Activated CD8-positive, alpha-beta T cell treated with anti-CD3 and anti-CD28 coated beads for 36 hours (primary cell): ENCODE measurements around the gene SSTR3. TPM values are rescaled to one million over a fixed set of nuclear protein-coding genes. Genes with fewer than 3 reads are reported as not detected.
"Not testable (repeated sequence)": the region's sequence is repeated elsewhere in the genome, so short reads cannot be mapped to it uniquely, and the experiment has no call there.

Experiments
- ATAC-seq: fragments of 200-7000 bp; cut with Tn5 transposase; one replicate; pipeline ENCODE4 v1.10.0; 2021; ENCODE audit warnings: mild to moderate bottlenecking, moderate library complexity
- CTCF ChIA-PET: fragments of 350-600 bp; sonication (Branson Sonifier 250); formaldehyde crosslinking; loops from one replicate; lab custom pipeline; 2021; ENCODE audit warnings: antibody characterized with exemption; lab: Charles Lee
- POLR2A ChIA-PET: fragments of 350-600 bp; sonication (Branson Sonifier 250); formaldehyde crosslinking; loops from one replicate; lab custom pipeline; 2021; ENCODE audit warnings: antibody characterized with exemption; lab: Charles Lee
- DNase-seq: peaks from one replicate; pipeline ENCODE4 v3.0.0-alpha.2; 2020
- H3K27ac Mint-ChIP-seq: one replicate; pipeline ENCODE4 v1.8.0; 2021; ENCODE audit warnings: mild to moderate bottlenecking, mixed read lengths
- H3K27me3 Mint-ChIP-seq: one replicate; pipeline ENCODE4 v1.8.0; 2021; ENCODE audit warnings: mixed read lengths
- H3K36me3 Mint-ChIP-seq: one replicate; pipeline ENCODE4 v1.8.0; 2021; ENCODE audit warnings: low read depth, mixed read lengths
- H3K4me1 Mint-ChIP-seq: one replicate; pipeline ENCODE4 v1.8.0; 2021; ENCODE audit warnings: low read depth, mixed read lengths
- H3K4me3 Mint-ChIP-seq: one replicate; pipeline ENCODE4 v1.8.0; 2021; ENCODE audit warnings: mild to moderate bottlenecking, moderate library complexity, mixed read lengths
- H3K9me3 Mint-ChIP-seq: one replicate; pipeline ENCODE4 v1.8.0; 2021; ENCODE audit warnings: mixed read lengths
- intact Hi-C: fragments of 100-400 bp; cut with micrococcal nuclease; formaldehyde crosslinking; loops from one replicate; pipeline ENCODE4 v1.10.0; 2022
- total RNA-seq, 2 experiments: library from RNA; stranded (reverse); gene quantifications; one replicate each; pipeline ENCODE4 v1.2.3, GENCODE V29; 2021
- TF ChIP-seq, protein P1 (sequence below): fragments of 200-600 bp; IDR thresholded peaks from one replicate; pipeline ENCODE4 v1.8.0; 2022; ENCODE audit warnings: antibody characterized with exemption, mild to moderate bottlenecking

The SSTR3 gene
- total RNA-seq, 2 experiments from 2014 or later, result 7.9 to 8.5 TPM

DNA sequence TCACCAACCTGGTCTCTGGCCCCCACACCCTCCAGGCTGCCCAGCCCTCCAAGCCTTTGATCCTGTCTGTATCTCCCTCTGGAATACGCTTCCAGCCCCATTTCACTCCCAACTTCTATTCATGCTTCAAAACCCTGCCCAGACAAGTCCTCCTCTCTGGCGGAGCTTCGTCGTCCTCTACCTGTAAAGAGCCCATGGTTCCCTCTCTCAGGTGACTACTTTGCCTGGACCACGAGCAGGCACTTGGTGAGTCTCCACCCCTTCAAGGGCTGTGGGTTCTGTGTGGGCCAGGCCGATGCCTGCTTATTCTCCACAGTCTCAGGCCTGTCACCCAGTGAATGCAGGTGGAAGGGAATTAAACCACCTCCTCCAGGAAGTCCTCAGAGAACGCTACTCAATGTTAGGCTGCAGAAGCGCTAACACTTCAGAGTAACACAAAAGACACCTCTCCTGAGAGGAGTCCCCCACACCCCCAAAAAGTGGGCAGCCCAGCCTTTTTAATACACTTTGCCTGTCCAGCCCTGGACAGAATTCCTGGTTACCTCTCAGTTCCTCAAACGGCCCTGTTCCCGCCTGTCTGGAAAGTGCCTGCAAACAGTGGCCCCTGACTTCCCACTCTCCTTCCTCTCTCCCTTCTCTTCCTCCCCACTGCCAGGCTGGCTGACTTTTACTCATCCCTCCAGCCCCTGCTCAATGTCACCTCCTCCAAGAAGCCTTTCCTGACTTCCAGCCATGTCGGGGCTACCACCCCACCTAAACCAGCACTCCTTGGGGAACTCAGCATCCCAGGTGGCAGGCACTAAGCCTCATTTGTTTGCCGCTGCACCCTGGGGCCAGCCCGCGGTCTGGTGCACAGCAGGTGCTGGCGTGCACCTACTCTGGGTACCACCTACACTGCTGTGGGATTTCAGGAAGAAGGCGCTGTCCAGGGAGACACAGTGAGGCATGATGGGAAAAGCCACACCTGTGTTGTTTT lies 22.7 kb upstream of the SSTR3 start:
- ATAC-seq, result no peak
- Mint-ChIP-seq H3K36me3 (peaks cover 98% of the 10 kb centered on the region), H3K4me3 (peak overlapping the region; percentile 98), H3K9me3 (no peaks in the 10 kb centered on the region), H3K27me3 (no peaks in the 10 kb centered on the region), H3K4me1 (peaks cover 94% of the 10 kb centered on the region), H3K27ac (peak overlapping the region; percentile 97)
- ChIA-PET POLR2A (interaction anchor here (1.3 to 7.6 kb wide), 3 partner anchors 6 to 16 kb away, joined by 7 to 209 read pairs (median 12); partner anchors contain the start of gene RAC2), CTCF (interaction anchor here (1.2 kb wide), 1 partner anchor 25 kb away, joined by 5 read pairs; no protein-coding TSS in a partner anchor)
- TF ChIP-seq, protein P1, sequence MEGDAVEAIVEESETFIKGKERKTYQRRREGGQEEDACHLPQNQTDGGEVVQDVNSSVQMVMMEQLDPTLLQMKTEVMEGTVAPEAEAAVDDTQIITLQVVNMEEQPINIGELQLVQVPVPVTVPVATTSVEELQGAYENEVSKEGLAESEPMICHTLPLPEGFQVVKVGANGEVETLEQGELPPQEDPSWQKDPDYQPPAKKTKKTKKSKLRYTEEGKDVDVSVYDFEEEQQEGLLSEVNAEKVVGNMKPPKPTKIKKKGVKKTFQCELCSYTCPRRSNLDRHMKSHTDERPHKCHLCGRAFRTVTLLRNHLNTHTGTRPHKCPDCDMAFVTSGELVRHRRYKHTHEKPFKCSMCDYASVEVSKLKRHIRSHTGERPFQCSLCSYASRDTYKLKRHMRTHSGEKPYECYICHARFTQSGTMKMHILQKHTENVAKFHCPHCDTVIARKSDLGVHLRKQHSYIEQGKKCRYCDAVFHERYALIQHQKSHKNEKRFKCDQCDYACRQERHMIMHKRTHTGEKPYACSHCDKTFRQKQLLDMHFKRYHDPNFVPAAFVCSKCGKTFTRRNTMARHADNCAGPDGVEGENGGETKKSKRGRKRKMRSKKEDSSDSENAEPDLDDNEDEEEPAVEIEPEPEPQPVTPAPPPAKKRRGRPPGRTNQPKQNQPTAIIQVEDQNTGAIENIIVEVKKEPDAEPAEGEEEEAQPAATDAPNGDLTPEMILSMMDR, result no peak
- intact Hi-C loops, result no loop called here
- DNase-seq, result peak; percentile 29

DNA sequence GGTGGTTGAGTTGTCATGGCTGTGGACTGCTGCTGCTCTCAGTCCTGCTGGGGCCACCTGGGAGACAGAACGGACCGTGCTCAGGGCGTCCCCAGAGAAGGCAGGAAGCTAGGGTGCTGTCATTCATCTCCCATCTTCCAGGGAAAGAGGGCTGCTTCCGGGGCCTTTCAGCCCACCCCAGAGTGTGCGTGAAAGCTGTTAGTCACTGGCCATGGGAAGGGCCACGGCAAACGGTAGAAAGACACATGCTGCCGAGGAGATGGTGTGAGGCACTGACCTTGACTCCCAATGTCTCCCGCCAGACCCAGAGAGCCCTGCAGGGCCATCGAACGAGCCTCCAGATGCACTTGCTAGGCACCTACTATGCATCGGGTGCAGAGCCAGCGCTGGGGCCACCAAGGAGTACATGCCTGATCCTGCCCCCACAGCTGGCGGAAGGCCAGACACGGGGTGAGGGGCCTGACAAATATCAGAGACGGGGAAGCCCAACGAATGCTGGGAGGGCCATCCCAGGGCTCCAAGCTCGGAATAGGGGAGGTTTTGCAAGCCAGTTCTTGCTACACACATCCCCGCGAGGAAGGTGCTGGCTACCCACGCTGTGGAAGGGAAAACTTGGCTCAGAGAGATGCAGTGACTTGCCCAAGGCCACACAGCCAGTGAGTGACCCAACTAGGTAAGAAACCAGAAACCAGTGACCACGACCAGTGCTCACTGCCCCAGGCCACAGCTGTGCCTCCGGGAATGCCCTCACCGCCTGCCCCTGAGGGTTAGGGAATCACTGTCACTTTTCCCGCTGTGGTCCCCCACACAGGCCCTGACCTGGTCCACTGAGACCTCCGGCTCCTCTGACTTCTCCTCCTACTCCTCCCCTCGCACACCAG lies 21.7 kb upstream of the SSTR3 start:
- POLR2A ChIA-PET, result interaction anchor here (1.3 to 7.6 kb wide), 4 partner anchors 8 to 15 kb away, joined by 7 to 209 read pairs (median 16); partner anchors contain the start of gene RAC2
- CTCF ChIA-PET, result interaction anchor here (1.2 kb wide), 1 partner anchor 26 kb away, joined by 5 read pairs; no protein-coding TSS in a partner anchor
- Mint-ChIP-seq H3K27me3 (no peaks in the 10 kb centered on the region), H3K9me3 (no peaks in the 10 kb centered on the region), H3K4me1 (peaks cover 95% of the 10 kb centered on the region), H3K27ac (peak overlapping the region; percentile 97), H3K36me3 (peaks cover 98% of the 10 kb centered on the region), H3K4me3 (peak overlapping the region; percentile 98)
- TF ChIP-seq, protein P1, result no peak
- DNase-seq (peak; percentile 55), ATAC-seq (no peak)
- intact Hi-C loops, result no loop called here

DNA sequence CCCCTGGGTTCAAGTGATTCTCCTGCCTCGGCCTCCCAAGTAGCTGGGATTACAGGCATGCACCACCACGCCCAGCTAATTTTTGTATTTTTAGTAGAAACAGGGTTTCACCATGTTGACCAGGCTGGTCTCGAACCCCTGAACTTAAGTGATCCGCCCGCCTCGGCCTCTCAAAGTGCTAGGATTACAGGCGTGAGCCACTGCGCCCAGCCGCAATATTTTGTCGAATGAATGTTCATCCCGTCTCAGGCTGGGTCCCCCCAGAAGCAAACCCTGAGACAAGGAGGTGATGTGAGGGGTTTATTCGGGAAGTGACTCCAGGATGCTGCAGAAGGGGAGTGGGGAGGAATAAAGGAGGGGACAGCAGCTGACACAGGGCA lies 21.1 kb upstream of the SSTR3 start:
- ChIA-PET POLR2A (interaction anchor here (1.3 to 7.6 kb wide), 4 partner anchors 8 to 14 kb away, joined by 7 to 209 read pairs (median 16); partner anchors contain the start of gene RAC2), CTCF (interaction anchor here (5.0 kb wide), 1 partner anchor 10 kb away, joined by 37 read pairs; the partner anchor contains the start of gene RAC2)

DNA sequence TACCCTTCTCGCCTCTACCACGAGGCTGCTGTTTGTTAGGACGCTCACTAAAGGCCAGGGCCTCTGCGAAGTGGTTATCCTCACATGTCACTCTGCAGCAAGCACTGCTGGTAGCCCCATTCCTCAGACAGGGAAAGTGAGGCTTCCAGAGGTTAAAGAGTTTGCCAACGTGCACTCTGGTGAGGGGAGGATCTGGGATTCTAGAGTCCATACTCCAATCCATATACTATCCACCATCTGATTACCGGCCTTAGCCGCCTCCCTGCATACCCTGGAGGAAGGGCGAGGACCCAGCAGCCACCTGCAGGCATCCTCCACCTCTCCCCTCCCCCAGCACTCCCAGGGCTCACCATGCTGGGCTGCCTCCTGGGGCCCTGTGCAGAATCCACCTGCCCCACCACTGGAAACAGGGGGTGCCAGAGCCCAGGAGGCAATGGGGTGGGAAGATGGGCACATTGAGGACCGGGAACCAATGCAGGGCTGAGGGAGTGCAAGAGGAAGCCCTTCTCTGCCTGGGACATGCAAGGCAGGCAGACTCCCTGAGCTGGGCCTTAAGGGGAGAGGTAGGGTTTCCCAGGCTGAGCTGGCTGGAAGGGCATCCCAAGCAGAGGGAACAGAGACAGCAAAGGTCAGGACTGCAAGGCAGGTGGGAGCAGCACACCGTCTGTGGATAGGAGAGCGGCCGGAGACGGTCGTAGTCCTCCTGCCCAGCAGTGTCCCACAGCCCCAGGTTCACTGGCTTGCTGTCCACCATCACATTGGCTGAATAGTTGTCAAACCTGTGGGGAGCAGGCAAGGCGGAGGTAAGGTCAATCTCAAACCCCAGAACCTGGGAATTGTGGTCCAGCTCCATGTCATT lies 20.1 kb upstream of the SSTR3 start:
- peak overlapping the region; percentile 76 for H3K4me3 Mint-ChIP-seq
- ATAC-seq, result no peak
- peaks cover 93% of the 10 kb centered on the region for H3K4me1 Mint-ChIP-seq
- POLR2A ChIA-PET, result interaction anchor here (0.8 to 7.6 kb wide), 6 partner anchors 9 to 35 kb away, joined by 3 to 209 read pairs (median 24); partner anchors contain the start of gene RAC2
- no peaks in the 10 kb centered on the region for H3K9me3 Mint-ChIP-seq
- peak; percentile 53 for DNase-seq
- intact Hi-C loops, result no loop called here
- no peaks in the 10 kb centered on the region for H3K27me3 Mint-ChIP-seq
- TF ChIP-seq, protein P1, result no peak
- peaks cover 96% of the 10 kb centered on the region for H3K36me3 Mint-ChIP-seq
- peak overlapping the region; percentile 98 for H3K27ac Mint-ChIP-seq
- CTCF ChIA-PET, result interaction anchor here (0.7 to 5.0 kb wide), 6 partner anchors 11 to 334 kb away, joined by 3 to 40 read pairs (median 7); partner anchors contain the start of gene RAC2

More for the DNA sequence above, 21.1 kb upstream of the SSTR3 start:
- peak overlapping the region; percentile 97 for H3K27ac Mint-ChIP-seq
- H3K36me3 Mint-ChIP-seq, result peaks cover 98% of the 10 kb centered on the region
- intact Hi-C loops, H3K27me3 Mint-ChIP-seq, H3K9me3 Mint-ChIP-seq, ATAC-seq: not testable (repeated sequence)
- H3K4me3 Mint-ChIP-seq, result peak overlapping the region; percentile 98
- peaks cover 95% of the 10 kb centered on the region for H3K4me1 Mint-ChIP-seq
- peak; percentile 13 for DNase-seq
